Measurements from ENCODE around the gene UBE2J2.

The UBE2J2 gene

DNA sequence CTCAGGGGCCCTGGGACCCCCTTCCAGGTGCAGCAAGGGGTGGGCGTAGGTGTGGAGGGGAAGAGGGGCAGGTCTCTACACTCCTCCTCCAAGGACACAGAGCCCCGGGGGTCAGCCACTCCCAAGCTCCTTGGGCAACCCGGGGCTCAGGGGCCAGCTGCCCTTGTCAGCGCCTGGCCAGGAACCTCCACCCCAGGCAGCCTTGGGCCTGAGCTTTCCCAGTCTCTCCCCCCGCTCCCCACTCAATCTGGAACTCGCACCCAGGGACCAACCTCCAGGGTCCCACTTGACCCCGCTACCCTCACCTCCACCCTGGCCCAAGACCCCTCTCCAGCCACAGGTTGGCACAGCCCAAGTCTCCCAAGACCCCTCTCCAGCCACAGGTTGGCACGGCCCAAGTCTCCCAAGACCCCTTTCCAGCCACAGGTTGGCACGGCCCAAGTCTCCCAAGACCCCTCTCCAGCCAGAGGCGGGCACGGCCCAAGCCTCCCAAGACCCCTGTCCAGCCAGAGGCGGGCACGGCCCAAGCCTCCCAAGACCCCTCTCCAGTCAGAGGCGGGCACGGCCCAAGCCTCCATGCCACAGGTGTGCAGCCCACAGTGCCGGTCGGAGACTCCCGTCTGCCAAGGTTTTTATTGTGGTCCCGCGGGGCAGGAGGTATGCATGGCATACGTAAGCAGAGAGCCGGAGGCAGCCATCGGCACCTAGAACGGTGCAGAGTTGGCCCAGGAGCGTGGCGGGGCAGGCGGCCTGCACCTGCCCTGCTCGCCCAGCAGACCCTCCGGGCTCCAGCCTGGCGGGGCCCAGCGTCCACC lies 62.7 kb downstream of the UBE2J2 start:
- no peak overlapping the region for H3K27ac ChIP-seq
- no peaks in the 10 kb centered on the region for H3K36me3 ChIP-seq (ENCODE audit: insufficient read depth)
- H3K4me3 ChIP-seq (IDR thresholded peaks at IDR 0.05; ENCODE audit: insufficient read depth, low read depth, low read length) = no peak overlapping the region
- H4K20me1 ChIP-seq (ENCODE audit: insufficient read depth) = no peaks in the 10 kb centered on the region
- peaks cover 38% of the 10 kb centered on the region for H3K4me1 ChIP-seq (ENCODE audit: low read depth, poor library complexity, severe bottlenecking)
- H3K4me2 ChIP-seq = no peak overlapping the region
- H2AFZ ChIP-seq (ENCODE audit: low read depth) = no peak overlapping the region
- no peaks in the 10 kb centered on the region for H3K79me2 ChIP-seq (ENCODE audit: insufficient read depth, low read depth)
- H3K27me3 ChIP-seq (ENCODE audit: insufficient read depth, low read depth) = peaks cover 36% of the 10 kb centered on the region
- TF ChIP-seq CTCF (conservative IDR thresholded peaks at IDR 0.05; ENCODE audit: low read depth, low read length) = no peak
- H3K9ac ChIP-seq = no peak overlapping the region

- no peaks in the 10 kb centered on the region for H4K20me1 ChIP-seq (ENCODE audit: insufficient read depth)
- no peaks in the 10 kb centered on the region for H3K36me3 ChIP-seq (ENCODE audit: insufficient read depth)
- H3K4me2 ChIP-seq = peak overlapping the region; percentile 57; the same call in 1 of the 2 replicates
- H3K4me1 ChIP-seq (ENCODE audit: low read depth, poor library complexity, severe bottlenecking) = peaks cover 26% of the 10 kb centered on the region
- H3K27ac ChIP-seq = no peak overlapping the region
- H3K27me3 ChIP-seq (ENCODE audit: insufficient read depth, low read depth) = peaks cover 56% of the 10 kb centered on the region
- no peak overlapping the region for H3K4me3 ChIP-seq (IDR thresholded peaks at IDR 0.05; ENCODE audit: insufficient read depth, low read depth, low read length)
- no peak for TF ChIP-seq CTCF (conservative IDR thresholded peaks at IDR 0.05; ENCODE audit: low read depth, low read length)
- peak overlapping the region; percentile 42; the same call in 1 of the 2 replicates for H2AFZ ChIP-seq (ENCODE audit: low read depth)
- no peak overlapping the region for H3K9ac ChIP-seq
- H3K79me2 ChIP-seq (ENCODE audit: insufficient read depth, low read depth) = no peaks in the 10 kb centered on the region
Measured at GRCh38 chr1:1208713-1209433, 64.8 kb downstream of the UBE2J2 start.

GRCh38 chr1:1207571-1207892 lies 66.1 kb downstream of the UBE2J2 start:
- no peak for TF ChIP-seq CTCF (conservative IDR thresholded peaks at IDR 0.05; ENCODE audit: low read depth, low read length)
- peaks cover 26% of the 10 kb centered on the region for H3K4me1 ChIP-seq (ENCODE audit: low read depth, poor library complexity, severe bottlenecking)
- no peak overlapping the region for H3K4me3 ChIP-seq (IDR thresholded peaks at IDR 0.05; ENCODE audit: insufficient read depth, low read depth, low read length)
- H2AFZ ChIP-seq (ENCODE audit: low read depth) = no peak overlapping the region
- no peak overlapping the region for H3K27ac ChIP-seq
- peaks cover 69% of the 10 kb centered on the region for H3K27me3 ChIP-seq (ENCODE audit: insufficient read depth, low read depth)
- no peak overlapping the region; the same call in 1 of the 2 replicates for H3K4me2 ChIP-seq
- no peak overlapping the region for H3K9ac ChIP-seq
- no peaks in the 10 kb centered on the region for H3K36me3 ChIP-seq (ENCODE audit: insufficient read depth)
- no peaks in the 10 kb centered on the region for H4K20me1 ChIP-seq (ENCODE audit: insufficient read depth)
- H3K79me2 ChIP-seq (ENCODE audit: insufficient read depth, low read depth) = no peaks in the 10 kb centered on the region

DNA sequence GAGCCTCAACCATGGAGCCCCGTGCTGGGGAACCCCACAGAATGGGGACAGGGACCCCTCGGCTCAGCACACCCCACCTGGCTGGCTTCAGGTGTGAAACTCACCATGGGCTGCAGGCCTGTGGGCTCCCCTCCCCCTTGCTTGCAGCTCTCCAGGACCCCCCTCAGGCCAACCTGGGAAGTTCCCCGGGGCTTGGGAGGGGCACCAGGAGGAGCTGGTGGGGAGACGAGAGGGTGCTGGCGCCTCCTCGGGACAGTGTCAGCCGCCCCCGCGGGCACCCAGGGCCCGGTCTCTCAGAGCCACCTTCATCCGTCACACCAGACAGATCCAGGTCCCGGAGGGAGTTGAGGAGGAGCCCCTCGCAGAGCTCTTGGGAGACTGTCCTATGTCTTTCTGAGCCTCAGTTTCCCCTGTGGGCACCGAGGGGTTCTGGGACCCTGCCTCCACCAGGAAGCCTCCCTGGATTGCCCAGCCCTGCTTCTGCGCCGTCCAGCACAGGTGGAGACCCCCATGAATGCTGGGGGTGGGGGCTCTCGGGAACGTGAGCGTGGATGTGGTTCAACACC lies 66.6 kb downstream of the UBE2J2 start:
- Histone ChIP-seq H3K27ac (no peak overlapping the region), H3K4me3 (IDR thresholded peaks at IDR 0.05; ENCODE audit: insufficient read depth, low read depth, low read length) (no peak overlapping the region), H3K27me3 (ENCODE audit: insufficient read depth, low read depth) (peaks cover 69% of the 10 kb centered on the region), H3K36me3 (ENCODE audit: insufficient read depth) (no peaks in the 10 kb centered on the region), H3K9ac (no peak overlapping the region), H3K4me2 (peak overlapping the region; percentile 5; the same call in 1 of the 2 replicates), H3K79me2 (ENCODE audit: insufficient read depth, low read depth) (no peaks in the 10 kb centered on the region), H4K20me1 (ENCODE audit: insufficient read depth) (no peaks in the 10 kb centered on the region), H2AFZ (ENCODE audit: low read depth) (no peak overlapping the region), H3K4me1 (ENCODE audit: low read depth, poor library complexity, severe bottlenecking) (peaks cover 26% of the 10 kb centered on the region)
- no peak for TF ChIP-seq CTCF (conservative IDR thresholded peaks at IDR 0.05; ENCODE audit: low read depth, low read length)
